ENCODE data around the gene FPR1. TPM values are rescaled to one million over a fixed set of nuclear protein-coding genes. Genes with fewer than 3 reads are reported as not detected.

Gene FPR1
- total and polyA plus RNA-seq, 4 donors, result 2.8 to 558 (median 48.8) TPM

GRCh38 chr19:51706296-51706695 is 45.4 kb downstream of the FPR1 start:
- H3K9ac ChIP-seq (ENCODE audit: insufficient read depth in 1 of 2, low read length in 2 of 2), result no peak overlapping the region
- WGBS, 2 donors, result 98% methylated on average over 4 of the region's 4 CpGs
- no peak for DNase-seq
- H3K4me3 ChIP-seq, result no peak overlapping the region
- H3K36me3 ChIP-seq (ENCODE audit: control insufficient read depth in 4 of 4, insufficient read depth in 4 of 4, low read length in 4 of 4), result peaks cover 2 to 23% (median 14%) of the 10 kb centered on the region in 4 donors
- H3K27ac ChIP-seq (ENCODE audit: low read depth in 1 of 2, low read length in 1 of 2), result no peak overlapping the region
- H3K4me1 ChIP-seq (ENCODE audit: control insufficient read depth in 5 of 5, insufficient read depth in 5 of 5, low read length in 5 of 5), result peaks cover 0 to 17% (median 0%) of the 10 kb centered on the region in 5 donors
- ATAC-seq (ENCODE audit: insufficient read depth, low FRiP score), result no peak
- no peaks in the 10 kb centered on the region for H3K9me3 ChIP-seq (ENCODE audit: control insufficient read depth in 4 of 4, insufficient read depth in 3 of 4, low read length in 3 of 4)
- TF ChIP-seq, protein P1, sequence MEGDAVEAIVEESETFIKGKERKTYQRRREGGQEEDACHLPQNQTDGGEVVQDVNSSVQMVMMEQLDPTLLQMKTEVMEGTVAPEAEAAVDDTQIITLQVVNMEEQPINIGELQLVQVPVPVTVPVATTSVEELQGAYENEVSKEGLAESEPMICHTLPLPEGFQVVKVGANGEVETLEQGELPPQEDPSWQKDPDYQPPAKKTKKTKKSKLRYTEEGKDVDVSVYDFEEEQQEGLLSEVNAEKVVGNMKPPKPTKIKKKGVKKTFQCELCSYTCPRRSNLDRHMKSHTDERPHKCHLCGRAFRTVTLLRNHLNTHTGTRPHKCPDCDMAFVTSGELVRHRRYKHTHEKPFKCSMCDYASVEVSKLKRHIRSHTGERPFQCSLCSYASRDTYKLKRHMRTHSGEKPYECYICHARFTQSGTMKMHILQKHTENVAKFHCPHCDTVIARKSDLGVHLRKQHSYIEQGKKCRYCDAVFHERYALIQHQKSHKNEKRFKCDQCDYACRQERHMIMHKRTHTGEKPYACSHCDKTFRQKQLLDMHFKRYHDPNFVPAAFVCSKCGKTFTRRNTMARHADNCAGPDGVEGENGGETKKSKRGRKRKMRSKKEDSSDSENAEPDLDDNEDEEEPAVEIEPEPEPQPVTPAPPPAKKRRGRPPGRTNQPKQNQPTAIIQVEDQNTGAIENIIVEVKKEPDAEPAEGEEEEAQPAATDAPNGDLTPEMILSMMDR (IDR thresholded peaks at IDR 0.05; ENCODE audit: control extremely low read depth, extremely low read depth), result no peak
- no peaks in the 10 kb centered on the region for H3K27me3 ChIP-seq (ENCODE audit: control insufficient read depth in 3 of 3, insufficient read depth in 3 of 3, low read length in 2 of 3)

- Histone ChIP-seq H3K4me1 (ENCODE audit: control insufficient read depth in 5 of 5, insufficient read depth in 5 of 5, low read length in 5 of 5) (peaks cover 0 to 17% (median 0%) of the 10 kb centered on the region in 5 donors), H3K27me3 (ENCODE audit: control insufficient read depth in 3 of 3, insufficient read depth in 3 of 3, low read length in 2 of 3) (no peaks in the 10 kb centered on the region), H3K27ac (ENCODE audit: low read depth in 1 of 2, low read length in 1 of 2) (peak overlapping the region; percentile 89 to 95), H3K36me3 (ENCODE audit: control insufficient read depth in 4 of 4, insufficient read depth in 4 of 4, low read length in 4 of 4) (peaks cover 2 to 33% (median 19%) of the 10 kb centered on the region in 4 donors), H3K9me3 (ENCODE audit: control insufficient read depth in 4 of 4, insufficient read depth in 3 of 4, low read length in 3 of 4) (no peaks in the 10 kb centered on the region), H3K9ac (ENCODE audit: insufficient read depth in 1 of 2, low read length in 2 of 2) (peak overlapping the region; percentile 8 to 66), H3K4me3 (peak overlapping the region; percentile 80)
- DNase-seq (no peak), ATAC-seq (ENCODE audit: insufficient read depth, low FRiP score) (no peak)
- TF ChIP-seq, protein P1 (IDR thresholded peaks at IDR 0.05; ENCODE audit: control extremely low read depth, extremely low read depth), result no peak
- 44 to 51% methylated on average over 4 of the region's 4 CpGs for WGBS, 2 donors
Measured at GRCh38 chr19:51704626-51705025, 47.1 kb downstream of the FPR1 start.

- Histone ChIP-seq H3K9me3 (ENCODE audit: control insufficient read depth in 4 of 4, insufficient read depth in 3 of 4, low read length in 3 of 4) (no peaks in the 10 kb centered on the region), H3K4me3 (peak overlapping the region; percentile 80), H3K4me1 (ENCODE audit: control insufficient read depth in 5 of 5, insufficient read depth in 5 of 5, low read length in 5 of 5) (peaks cover 0 to 17% (median 0%) of the 10 kb centered on the region in 5 donors), H3K9ac (ENCODE audit: insufficient read depth in 1 of 2, low read length in 2 of 2) (peak overlapping the region; percentile 8 to 66), H3K27me3 (ENCODE audit: control insufficient read depth in 3 of 3, insufficient read depth in 3 of 3, low read length in 2 of 3) (no peaks in the 10 kb centered on the region), H3K36me3 (ENCODE audit: control insufficient read depth in 4 of 4, insufficient read depth in 4 of 4, low read length in 4 of 4) (peaks cover 5 to 40% (median 23%) of the 10 kb centered on the region in 4 donors), H3K27ac (ENCODE audit: low read depth in 1 of 2, low read length in 1 of 2) (peak overlapping the region; percentile 89 to 95)
- peak; percentile 96 for ATAC-seq (ENCODE audit: insufficient read depth, low FRiP score)
- DNase-seq, result peak; percentile 96 to 97 (median 97)
- 2% methylated on average over 69 to 74 of the region's 74 CpGs for WGBS, 2 donors
- TF ChIP-seq, protein P1 (IDR thresholded peaks at IDR 0.05; ENCODE audit: control extremely low read depth, extremely low read depth), result no peak
Measured at GRCh38 chr19:51703575-51704515, 47.8 kb downstream of the FPR1 start.

Data from lung (tissue), 12 donors.